22Rv1 (cell line): ENCODE results near the gene RRP8.

ENCODE experiments used
- ZFX ChIP-seq: fragments of 450-650 bp; IDR thresholded peaks from 2 replicates; pipeline ENCODE4 v1.6.1; 2017; ENCODE audit warnings: antibody characterized with exemption, borderline replicate concordance
- TF ChIP-seq, protein P1 (sequence below): fragments of 450-650 bp; IDR thresholded peaks from 2 replicates; pipeline ENCODE4 v1.5.1; 2017; ENCODE audit warnings: mild to moderate bottlenecking

DNA sequence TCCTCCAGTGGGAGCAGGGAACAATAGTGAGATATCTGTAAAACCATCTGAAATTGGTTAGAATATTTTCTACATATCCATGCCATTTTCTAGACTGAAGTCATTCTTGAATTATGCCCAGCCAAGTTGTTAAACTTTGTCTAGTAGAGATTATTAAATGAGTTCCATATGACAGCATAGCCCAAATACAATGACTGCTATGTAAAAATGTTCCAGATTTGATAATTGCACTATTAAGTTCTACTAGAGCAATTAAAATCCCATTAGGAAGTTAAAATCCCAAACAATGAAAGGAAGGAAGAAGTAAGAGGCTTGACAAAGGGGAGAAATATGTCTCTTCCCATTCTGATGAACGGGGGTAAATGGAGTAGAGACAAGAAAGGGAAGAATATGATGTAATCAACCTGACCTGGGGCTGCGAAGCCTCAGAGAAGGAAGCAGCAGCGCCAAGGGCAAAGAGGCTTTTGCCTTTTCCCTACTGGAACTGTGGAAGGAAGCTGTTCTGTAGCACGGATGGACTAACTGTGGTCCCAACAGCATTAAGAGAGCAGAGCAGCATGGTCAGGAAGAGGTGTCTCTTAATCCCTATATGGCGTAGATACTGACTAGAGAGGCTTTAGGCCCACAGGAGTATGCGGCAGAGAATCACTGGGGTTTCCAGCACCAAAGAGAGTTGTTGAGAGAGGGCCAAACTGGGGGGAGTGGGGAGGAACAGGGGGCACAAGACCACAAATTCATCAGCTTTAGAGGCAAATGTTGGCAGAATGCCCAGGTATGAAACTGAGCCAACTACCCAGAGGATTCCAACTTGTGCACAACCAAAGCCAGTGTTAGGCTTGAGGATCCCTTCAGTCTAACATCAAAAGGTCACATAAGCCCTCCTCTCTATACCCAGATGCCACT is 26.7 kb downstream of the RRP8 start:
- TF ChIP-seq, protein P1, sequence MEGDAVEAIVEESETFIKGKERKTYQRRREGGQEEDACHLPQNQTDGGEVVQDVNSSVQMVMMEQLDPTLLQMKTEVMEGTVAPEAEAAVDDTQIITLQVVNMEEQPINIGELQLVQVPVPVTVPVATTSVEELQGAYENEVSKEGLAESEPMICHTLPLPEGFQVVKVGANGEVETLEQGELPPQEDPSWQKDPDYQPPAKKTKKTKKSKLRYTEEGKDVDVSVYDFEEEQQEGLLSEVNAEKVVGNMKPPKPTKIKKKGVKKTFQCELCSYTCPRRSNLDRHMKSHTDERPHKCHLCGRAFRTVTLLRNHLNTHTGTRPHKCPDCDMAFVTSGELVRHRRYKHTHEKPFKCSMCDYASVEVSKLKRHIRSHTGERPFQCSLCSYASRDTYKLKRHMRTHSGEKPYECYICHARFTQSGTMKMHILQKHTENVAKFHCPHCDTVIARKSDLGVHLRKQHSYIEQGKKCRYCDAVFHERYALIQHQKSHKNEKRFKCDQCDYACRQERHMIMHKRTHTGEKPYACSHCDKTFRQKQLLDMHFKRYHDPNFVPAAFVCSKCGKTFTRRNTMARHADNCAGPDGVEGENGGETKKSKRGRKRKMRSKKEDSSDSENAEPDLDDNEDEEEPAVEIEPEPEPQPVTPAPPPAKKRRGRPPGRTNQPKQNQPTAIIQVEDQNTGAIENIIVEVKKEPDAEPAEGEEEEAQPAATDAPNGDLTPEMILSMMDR: no peak
- TF ChIP-seq ZFX: no peak
